ENCODE measurements around the gene POPDC2.

Gene POPDC2

GRCh38 chr3:119598410-119599098, 61.8 kb downstream of the POPDC2 start:
- no peaks in the 10 kb centered on the region for H3K27me3 ChIP-seq (ENCODE audit: control insufficient read depth in 1 of 2, insufficient read depth in 1 of 2, low read length in 2 of 2)
- no peak overlapping the region for H2BK12ac ChIP-seq (ENCODE audit: low read length in 2 of 2)
- H2BK15ac ChIP-seq (ENCODE audit: low read depth, poor library complexity, severe bottlenecking) = no peak overlapping the region
- H3K9me3 ChIP-seq (ENCODE audit: control insufficient read depth, low read length) = no peaks in the 10 kb centered on the region
- DNase-seq = no peak
- no peak overlapping the region for H2BK120ac ChIP-seq (ENCODE audit: low read depth, low read length)
- no peak overlapping the region for H3K18ac ChIP-seq (ENCODE audit: low read depth in 1 of 2, low read length in 2 of 2)
- H3K79me1 ChIP-seq (replicated peaks; ENCODE audit: low read length, poor library complexity, severe bottlenecking) = peaks cover 2% of the 10 kb centered on the region
- H3K9ac ChIP-seq (ENCODE audit: low read length) = no peak overlapping the region
- peaks cover 21% of the 10 kb centered on the region for H3K4me1 ChIP-seq (ENCODE audit: control insufficient read depth, insufficient read depth, low read depth, low read length)
- H2AFZ ChIP-seq (ENCODE audit: low read depth, low read length) = no peak overlapping the region
- H3K4me2 ChIP-seq (ENCODE audit: low read length, poor library complexity, severe bottlenecking) = no peak overlapping the region
- no peak overlapping the region for H2BK5ac ChIP-seq (ENCODE audit: low read depth, low read length, poor library complexity, severe bottlenecking)
- H3K14ac ChIP-seq (ENCODE audit: low read length in 2 of 2) = no peak overlapping the region
- no peak overlapping the region for H3K23ac ChIP-seq (ENCODE audit: low read length in 2 of 2)
- no peaks in the 10 kb centered on the region for H3K36me3 ChIP-seq (ENCODE audit: control insufficient read depth in 1 of 2, insufficient read depth in 2 of 2, low read depth in 1 of 2, low read length in 2 of 2)
- 90% methylated on average over 1 of the region's 1 CpG for WGBS
- no peak overlapping the region for H3K4me3 ChIP-seq (ENCODE audit: insufficient read depth in 1 of 2, low read depth in 1 of 2, low read length in 2 of 2)
- no peak overlapping the region for H4K91ac ChIP-seq (ENCODE audit: low read length)
- peak overlapping the region; percentile 64 for H2AK5ac ChIP-seq (ENCODE audit: low read length, severe bottlenecking)
- no peak overlapping the region for H3K4ac ChIP-seq (ENCODE audit: low read depth in 1 of 2, low read length in 2 of 2)
- H3K27ac ChIP-seq (ENCODE audit: low read length, poor library complexity, severe bottlenecking) = no peak overlapping the region
- no peak overlapping the region for H4K8ac ChIP-seq (ENCODE audit: low read length)

GRCh38 chr3:119597548-119598288, 62.7 kb downstream of the POPDC2 start, which contains the start of gene PLA1A:
PLA1A (plus strand) TSS chr3:119597885; CDS start chr3:119597914, 29 bp downstream.
- Histone ChIP-seq H3K4ac (ENCODE audit: low read depth in 1 of 2, low read length in 2 of 2) (no peak within 1 kb of the TSS), H2BK12ac (ENCODE audit: low read length in 2 of 2) (peak within 1 kb of the TSS in 1 of 2 experiments; percentile 11), H3K14ac (ENCODE audit: low read length in 2 of 2) (no peak within 1 kb of the TSS), H3K9ac (ENCODE audit: low read length) (peak within 1 kb of the TSS; percentile 10), H2BK120ac (ENCODE audit: low read depth, low read length) (no peak within 1 kb of the TSS), H2BK5ac (ENCODE audit: low read depth, low read length, poor library complexity, severe bottlenecking) (peak within 1 kb of the TSS; percentile 93), H3K4me2 (ENCODE audit: low read length, poor library complexity, severe bottlenecking) (peak within 1 kb of the TSS; percentile 57), H3K36me3 (ENCODE audit: control insufficient read depth in 1 of 2, insufficient read depth in 2 of 2, low read depth in 1 of 2, low read length in 2 of 2) (no peaks in the 10 kb centered on the region), H3K27ac (ENCODE audit: low read length, poor library complexity, severe bottlenecking) (peak within 1 kb of the TSS; percentile 89), H3K79me1 (replicated peaks; ENCODE audit: low read length, poor library complexity, severe bottlenecking) (peaks cover 2% of the 10 kb centered on the region), H4K8ac (ENCODE audit: low read length) (no peak within 1 kb of the TSS), H2BK15ac (ENCODE audit: low read depth, poor library complexity, severe bottlenecking) (no peak within 1 kb of the TSS), H4K91ac (ENCODE audit: low read length) (no peak within 1 kb of the TSS), H3K4me3 (ENCODE audit: insufficient read depth in 1 of 2, low read depth in 1 of 2, low read length in 2 of 2) (no peak within 1 kb of the TSS), H3K9me3 (ENCODE audit: control insufficient read depth, low read length) (no peaks in the 10 kb centered on the region), H3K18ac (ENCODE audit: low read depth in 1 of 2, low read length in 2 of 2) (peak within 1 kb of the TSS in 1 of 2 experiments; percentile 35), H2AK5ac (ENCODE audit: low read length, severe bottlenecking) (peak within 1 kb of the TSS; percentile 50), H3K23ac (ENCODE audit: low read length in 2 of 2) (no peak within 1 kb of the TSS), H3K4me1 (ENCODE audit: control insufficient read depth, insufficient read depth, low read depth, low read length) (peaks cover 21% of the 10 kb centered on the region), H3K27me3 (ENCODE audit: control insufficient read depth in 1 of 2, insufficient read depth in 1 of 2, low read length in 2 of 2) (no peaks in the 10 kb centered on the region), H2AFZ (ENCODE audit: low read depth, low read length) (no peak within 1 kb of the TSS)
- WGBS = 73% methylated on average over 4 of the region's 7 CpGs
- no peak for DNase-seq

GRCh38 chr3:119596398-119596797, 64.0 kb downstream of the POPDC2 start:
- H3K4me1 ChIP-seq (ENCODE audit: control insufficient read depth, insufficient read depth, low read depth, low read length) = peaks cover 21% of the 10 kb centered on the region
- no peak overlapping the region for H3K4me2 ChIP-seq (ENCODE audit: low read length, poor library complexity, severe bottlenecking)
- no peak overlapping the region for H3K4ac ChIP-seq (ENCODE audit: low read depth in 1 of 2, low read length in 2 of 2)
- no peak overlapping the region for H3K27ac ChIP-seq (ENCODE audit: low read length, poor library complexity, severe bottlenecking)
- H2BK15ac ChIP-seq (ENCODE audit: low read depth, poor library complexity, severe bottlenecking) = no peak overlapping the region
- H2BK12ac ChIP-seq (ENCODE audit: low read length in 2 of 2) = no peak overlapping the region
- no peak overlapping the region for H2AK5ac ChIP-seq (ENCODE audit: low read length, severe bottlenecking)
- H2AFZ ChIP-seq (ENCODE audit: low read depth, low read length) = no peak overlapping the region
- H2BK120ac ChIP-seq (ENCODE audit: low read depth, low read length) = no peak overlapping the region
- WGBS = 90% methylated on average over 5 of the region's 6 CpGs
- H4K91ac ChIP-seq (ENCODE audit: low read length) = no peak overlapping the region
- no peak overlapping the region for H3K18ac ChIP-seq (ENCODE audit: low read depth in 1 of 2, low read length in 2 of 2)
- H3K14ac ChIP-seq (ENCODE audit: low read length in 2 of 2) = no peak overlapping the region
- no peak overlapping the region for H3K9ac ChIP-seq (ENCODE audit: low read length)
- H3K9me3 ChIP-seq (ENCODE audit: control insufficient read depth, low read length) = no peaks in the 10 kb centered on the region
- no peaks in the 10 kb centered on the region for H3K27me3 ChIP-seq (ENCODE audit: control insufficient read depth in 1 of 2, insufficient read depth in 1 of 2, low read length in 2 of 2)
- no peak overlapping the region for H2BK5ac ChIP-seq (ENCODE audit: low read depth, low read length, poor library complexity, severe bottlenecking)
- peaks cover 2% of the 10 kb centered on the region for H3K79me1 ChIP-seq (replicated peaks; ENCODE audit: low read length, poor library complexity, severe bottlenecking)
- no peak overlapping the region for H3K23ac ChIP-seq (ENCODE audit: low read length in 2 of 2)
- no peak overlapping the region for H4K8ac ChIP-seq (ENCODE audit: low read length)
- peak overlapping the region in 1 of 2 experiments; percentile 71 for H3K4me3 ChIP-seq (ENCODE audit: insufficient read depth in 1 of 2, low read depth in 1 of 2, low read length in 2 of 2)
- H3K36me3 ChIP-seq (ENCODE audit: control insufficient read depth in 1 of 2, insufficient read depth in 2 of 2, low read depth in 1 of 2, low read length in 2 of 2) = no peaks in the 10 kb centered on the region
- no peak for DNase-seq

- peaks cover 20% of the 10 kb centered on the region for H3K4me1 ChIP-seq (ENCODE audit: control insufficient read depth, insufficient read depth, low read depth, low read length)
- H3K4me3 ChIP-seq (ENCODE audit: insufficient read depth in 1 of 2, low read depth in 1 of 2, low read length in 2 of 2) = peak overlapping the region in 1 of 2 experiments; percentile 71
- H4K8ac ChIP-seq (ENCODE audit: low read length) = no peak overlapping the region
- H3K27me3 ChIP-seq (ENCODE audit: control insufficient read depth in 1 of 2, insufficient read depth in 1 of 2, low read length in 2 of 2) = no peaks in the 10 kb centered on the region
- H3K9me3 ChIP-seq (ENCODE audit: control insufficient read depth, low read length) = no peaks in the 10 kb centered on the region
- no peak overlapping the region for H4K91ac ChIP-seq (ENCODE audit: low read length)
- no peak overlapping the region for H3K23ac ChIP-seq (ENCODE audit: low read length in 2 of 2)
- 96% methylated on average over 7 of the region's 7 CpGs for WGBS
- H3K14ac ChIP-seq (ENCODE audit: low read length in 2 of 2) = no peak overlapping the region
- DNase-seq = no peak
- H3K9ac ChIP-seq (ENCODE audit: low read length) = peak overlapping the region; percentile 56
- no peak overlapping the region for H3K18ac ChIP-seq (ENCODE audit: low read depth in 1 of 2, low read length in 2 of 2)
- H2BK15ac ChIP-seq (ENCODE audit: low read depth, poor library complexity, severe bottlenecking) = no peak overlapping the region
- peak overlapping the region; percentile 17 for H2AK5ac ChIP-seq (ENCODE audit: low read length, severe bottlenecking)
- no peak overlapping the region for H2BK120ac ChIP-seq (ENCODE audit: low read depth, low read length)
- H3K79me1 ChIP-seq (replicated peaks; ENCODE audit: low read length, poor library complexity, severe bottlenecking) = peaks cover 2% of the 10 kb centered on the region
- H3K4me2 ChIP-seq (ENCODE audit: low read length, poor library complexity, severe bottlenecking) = no peak overlapping the region
- H2AFZ ChIP-seq (ENCODE audit: low read depth, low read length) = no peak overlapping the region
- no peak overlapping the region for H2BK12ac ChIP-seq (ENCODE audit: low read length in 2 of 2)
- H3K27ac ChIP-seq (ENCODE audit: low read length, poor library complexity, severe bottlenecking) = no peak overlapping the region
- H3K4ac ChIP-seq (ENCODE audit: low read depth in 1 of 2, low read length in 2 of 2) = no peak overlapping the region
- no peaks in the 10 kb centered on the region for H3K36me3 ChIP-seq (ENCODE audit: control insufficient read depth in 1 of 2, insufficient read depth in 2 of 2, low read depth in 1 of 2, low read length in 2 of 2)
- H2BK5ac ChIP-seq (ENCODE audit: low read depth, low read length, poor library complexity, severe bottlenecking) = no peak overlapping the region
Measured at GRCh38 chr3:119595639-119596334, 64.6 kb downstream of the POPDC2 start.

Measured in mesenchymal stem cell (in vitro differentiated cells and primary cell).